GM19324 (cell line): Measurements from ENCODE around the gene AFG3L2.
"Not testable (repeated sequence)": the region's sequence is repeated elsewhere in the genome, so short reads cannot be mapped to it uniquely, and the experiment has no call there.

Experiments
- ATAC-seq: cut with Tn5 transposase; IDR thresholded peaks from one replicate; pipeline ENCODE4 v1.9.1; 2021; ENCODE audit warnings: mild to moderate bottlenecking, moderate library complexity; ENCODE audit not compliant: unreplicated experiment, low FRiP score

AFG3L2 gene

GRCh38 chr18:12397793-12398192 is 20.8 kb upstream of the AFG3L2 start:
- no peak for ATAC-seq

DNA sequence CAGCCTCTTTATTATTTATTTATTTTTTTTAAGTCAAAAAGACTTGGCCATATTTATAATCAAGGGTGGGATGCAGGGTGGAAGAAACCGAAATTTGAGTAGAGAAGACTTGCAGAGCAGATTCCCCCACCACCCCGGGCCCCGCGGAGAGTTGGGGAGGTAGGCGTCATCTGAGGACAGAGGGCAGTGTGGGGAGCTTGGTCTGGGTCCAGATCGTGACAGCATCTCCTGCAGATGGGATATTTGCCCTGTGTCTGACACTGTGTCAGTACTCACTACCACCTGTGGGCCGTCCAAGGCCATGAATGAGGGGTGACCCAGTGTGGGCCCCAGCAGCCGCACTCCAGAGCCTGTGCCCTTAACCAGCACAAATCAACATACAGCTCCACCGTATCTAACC is 20.2 kb upstream of the AFG3L2 start:
- ATAC-seq: no peak

DNA sequence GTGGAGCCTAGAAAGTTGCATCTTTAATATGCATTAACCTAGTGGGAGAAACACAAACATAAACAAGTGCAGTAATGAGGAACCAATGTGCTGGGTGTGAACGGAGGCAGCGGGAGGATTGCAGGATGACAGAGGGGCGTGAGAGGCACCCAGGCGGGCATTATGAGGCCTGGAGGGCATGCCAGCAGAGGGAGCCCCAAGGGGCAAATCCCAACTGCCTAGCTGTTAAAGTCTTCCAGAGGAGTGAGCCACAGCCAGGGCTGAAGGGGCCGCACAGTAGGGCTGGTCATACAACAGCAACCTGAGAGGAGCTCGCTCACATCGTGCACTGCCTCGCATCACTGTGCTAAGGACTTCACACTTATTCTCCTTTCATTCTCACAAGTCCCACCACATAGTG is 17.4 kb upstream of the AFG3L2 start:
- ATAC-seq: no peak

- ATAC-seq: no peak
Measured at GRCh38 chr18:12393998-12394397, 17.0 kb upstream of the AFG3L2 start.

DNA sequence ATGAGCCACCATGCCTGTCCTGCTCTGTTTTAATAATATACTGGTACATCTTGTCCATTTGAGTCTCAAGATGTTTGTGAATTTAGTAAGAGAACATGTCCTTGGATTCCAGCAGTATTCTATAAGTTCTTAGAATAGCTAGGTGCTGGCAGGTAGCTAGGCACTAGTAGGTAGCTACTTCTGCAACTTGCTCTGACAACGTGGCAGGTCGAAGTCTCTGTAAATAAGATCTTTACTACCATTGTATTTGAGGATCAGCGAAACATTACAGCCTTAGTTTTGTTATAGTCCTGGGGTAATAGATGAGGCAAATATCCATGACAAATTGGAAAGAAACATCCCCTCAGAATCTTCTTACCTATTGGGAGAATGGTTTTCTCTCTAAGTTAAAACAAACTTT is 16.5 kb upstream of the AFG3L2 start:
- ATAC-seq: no peak

GRCh38 chr18:12391487-12392165 is 14.6 kb upstream of the AFG3L2 start:
- peak; percentile 54 for ATAC-seq

DNA sequence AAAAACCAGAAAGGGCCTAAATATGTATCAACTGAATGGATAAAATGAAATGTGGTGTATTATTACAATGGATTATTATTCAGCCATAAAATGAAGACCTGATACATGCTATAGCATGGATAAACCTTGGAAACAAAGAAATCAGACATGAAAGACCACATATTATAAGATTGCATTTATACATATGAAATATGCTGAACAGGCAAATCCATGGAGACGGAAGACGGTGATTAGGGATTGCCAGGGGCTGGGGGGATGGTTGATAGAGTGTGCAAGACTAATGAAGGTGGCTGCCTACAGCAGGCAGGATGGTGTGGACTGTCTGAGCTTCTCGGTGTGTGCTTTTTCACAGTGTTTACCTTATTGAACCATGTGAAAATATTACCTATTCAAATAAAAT is 11.4 kb upstream of the AFG3L2 start:
- no peak for ATAC-seq

GRCh38 chr18:12384261-12384660 is 7.2 kb upstream of the AFG3L2 start:
- no peak for ATAC-seq

DNA sequence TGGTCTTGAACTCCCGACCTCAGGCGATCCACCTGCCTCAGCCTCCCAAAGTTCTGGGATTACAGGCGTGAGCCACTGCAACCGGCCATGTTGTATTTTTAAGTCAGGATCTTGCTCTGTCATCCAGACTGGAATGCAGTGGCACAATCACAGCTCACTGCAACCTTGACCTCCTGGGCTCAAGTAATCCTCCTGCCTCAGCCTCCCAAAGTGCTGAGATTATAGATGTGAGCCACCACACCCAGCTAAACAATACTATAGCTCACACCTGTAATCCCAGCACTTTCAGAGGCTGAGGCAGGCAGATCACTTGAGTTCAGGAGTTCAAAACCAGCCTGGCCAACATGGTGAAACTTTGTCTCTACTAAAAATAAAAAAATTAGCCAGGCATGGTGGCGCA is 6.7 kb upstream of the AFG3L2 start:
- not testable (repeated sequence) for ATAC-seq

- not testable (repeated sequence) for ATAC-seq
Measured at GRCh38 chr18:12382221-12382814, 5.3 kb upstream of the AFG3L2 start.

DNA sequence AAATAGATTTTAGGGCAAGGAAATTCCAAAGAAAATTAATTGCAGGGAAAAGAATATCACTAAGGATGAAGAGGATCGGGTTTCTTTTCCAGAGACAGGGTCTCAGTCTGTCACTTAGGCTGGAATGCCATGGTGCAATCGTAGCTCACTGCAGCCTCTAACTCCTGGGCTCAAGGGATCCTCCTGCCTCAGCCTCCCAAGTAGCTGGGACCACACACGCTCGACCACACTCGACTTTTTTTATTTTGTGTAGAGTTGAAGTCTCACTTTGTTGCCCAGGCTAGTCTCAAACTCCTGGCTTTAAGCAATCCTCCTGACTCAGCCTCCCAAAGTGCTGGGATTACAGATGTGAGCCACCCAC is 1.2 kb upstream of the AFG3L2 start:
- ATAC-seq: not testable (repeated sequence)

DNA sequence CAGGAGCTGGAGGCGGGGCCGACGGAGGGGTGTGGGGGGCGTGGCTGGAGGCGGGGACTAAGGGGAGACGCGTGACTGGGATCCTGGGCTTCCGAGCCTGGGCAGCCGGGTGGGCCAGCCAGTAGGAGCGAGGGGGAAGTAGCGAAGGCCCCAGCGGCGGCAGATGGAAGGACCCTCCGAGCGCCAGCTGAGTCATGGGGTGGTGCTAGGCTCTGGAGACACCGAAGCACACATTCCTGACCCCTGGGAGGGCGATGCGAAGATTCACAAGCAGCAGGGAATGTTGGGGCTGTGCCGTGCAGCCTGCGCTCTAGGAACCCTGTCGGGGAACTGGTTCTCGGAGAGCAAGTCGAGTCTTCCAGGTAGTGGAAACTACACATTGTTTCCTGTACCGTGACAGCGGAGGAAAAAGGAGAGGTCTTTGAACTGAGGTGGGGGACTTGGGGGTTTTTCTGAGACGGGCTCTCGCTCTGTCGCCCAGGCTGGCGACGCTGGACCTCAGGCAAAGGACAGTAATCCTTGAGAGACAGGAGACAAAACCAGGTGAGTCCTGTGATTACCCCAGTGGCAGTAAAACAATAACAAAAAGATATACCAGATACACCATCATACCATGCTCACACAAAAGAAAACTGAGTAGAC is 650 bp upstream of the AFG3L2 start:
- ATAC-seq: peak; percentile 53

DNA sequence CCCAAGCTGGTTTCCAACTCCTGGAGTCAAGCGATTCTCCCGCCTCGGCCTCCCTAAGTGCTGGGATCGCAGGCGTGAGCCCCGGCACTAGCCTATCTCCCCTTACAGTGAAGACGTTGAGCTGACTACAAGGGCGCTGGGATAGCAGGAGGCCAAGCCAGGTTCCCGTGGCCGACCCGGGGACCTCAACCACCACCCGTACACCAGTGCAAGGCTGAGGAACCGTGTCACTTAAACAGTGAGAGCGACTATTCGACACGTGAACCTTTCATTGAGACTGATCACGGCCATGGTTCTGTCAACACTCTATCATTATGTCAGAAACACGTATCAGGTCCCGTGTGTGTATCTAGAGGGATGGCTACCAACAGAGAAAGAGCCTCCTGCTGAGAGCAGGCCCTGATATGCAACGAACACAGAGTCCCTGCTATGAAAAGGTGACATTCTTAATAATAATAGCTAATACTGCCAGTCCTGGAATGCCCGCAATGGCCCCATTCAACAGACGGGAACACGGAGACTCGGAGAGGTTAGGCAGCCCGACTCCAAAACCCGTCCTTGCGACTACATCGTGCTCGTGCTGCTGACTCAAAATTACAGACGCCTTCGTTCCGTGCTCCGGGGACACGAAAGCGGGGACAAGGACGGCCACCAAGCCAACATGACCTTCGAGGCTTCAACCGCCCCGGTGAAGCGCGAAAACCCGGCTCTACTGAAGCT is 833 bp downstream of the AFG3L2 start:
- no peak for ATAC-seq

DNA sequence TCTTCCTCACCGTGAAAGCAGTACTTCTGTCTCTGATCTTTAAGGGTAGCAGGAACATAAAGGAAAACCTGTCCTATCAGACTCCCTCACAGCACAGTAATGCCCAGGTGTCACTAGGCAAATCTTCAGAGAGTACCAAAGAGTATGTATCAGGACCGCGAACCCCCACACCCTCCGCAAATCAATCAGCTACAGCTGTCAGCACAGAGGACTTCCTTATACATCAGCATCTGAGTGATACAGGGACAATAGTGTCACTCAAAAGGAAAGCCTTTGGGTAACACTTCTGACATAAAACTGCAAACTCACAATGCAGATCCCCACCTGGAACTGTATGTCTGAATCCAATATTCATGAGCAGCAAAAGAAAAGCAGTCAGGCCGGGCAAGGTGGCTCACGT is 2.6 kb downstream of the AFG3L2 start:
- no peak for ATAC-seq

DNA sequence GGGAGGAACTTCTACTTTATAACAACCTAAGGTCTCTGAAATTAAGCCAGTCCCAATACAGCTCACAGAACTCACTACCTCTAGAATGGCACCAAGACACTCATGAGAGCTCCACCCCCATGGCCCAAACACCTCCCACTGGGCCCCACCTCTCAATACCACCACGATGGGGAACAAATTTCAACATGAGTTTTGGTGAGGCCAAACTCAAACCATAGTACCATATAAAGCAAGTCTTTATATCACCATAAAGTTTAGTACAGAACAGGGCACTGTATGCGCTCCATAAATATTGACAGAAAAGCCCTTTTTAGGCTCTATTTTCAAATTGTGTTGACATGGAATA is 3.3 kb downstream of the AFG3L2 start:
- no peak for ATAC-seq

GRCh38 chr18:12373116-12373770 is 3.8 kb downstream of the AFG3L2 start:
- ATAC-seq: no peak

GRCh38 chr18:12372406-12372805 is 4.6 kb downstream of the AFG3L2 start:
- no peak for ATAC-seq

DNA sequence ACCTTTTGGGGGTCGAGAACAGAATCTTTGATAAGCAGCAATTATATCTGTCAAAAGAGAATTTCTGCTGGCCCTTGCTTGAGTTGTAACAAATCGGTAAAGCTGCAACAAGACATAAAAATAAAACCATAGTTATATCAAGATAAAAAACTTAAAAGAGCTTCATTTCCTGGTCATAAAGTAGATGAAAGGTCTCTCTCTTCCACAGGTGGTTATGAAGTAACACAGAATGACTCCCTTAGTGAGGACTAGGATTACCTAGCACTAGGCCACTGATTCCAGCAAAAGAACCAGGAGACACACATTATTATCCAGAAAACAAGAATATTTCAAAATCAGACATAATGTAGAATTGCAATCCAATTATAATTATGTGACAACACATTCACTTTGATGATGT is 5.4 kb downstream of the AFG3L2 start:
- no peak for ATAC-seq

GRCh38 chr18:12369211-12369610 is 7.8 kb downstream of the AFG3L2 start:
- ATAC-seq: no peak

GRCh38 chr18:12366784-12367183 is 10.2 kb downstream of the AFG3L2 start:
- ATAC-seq: no peak

DNA sequence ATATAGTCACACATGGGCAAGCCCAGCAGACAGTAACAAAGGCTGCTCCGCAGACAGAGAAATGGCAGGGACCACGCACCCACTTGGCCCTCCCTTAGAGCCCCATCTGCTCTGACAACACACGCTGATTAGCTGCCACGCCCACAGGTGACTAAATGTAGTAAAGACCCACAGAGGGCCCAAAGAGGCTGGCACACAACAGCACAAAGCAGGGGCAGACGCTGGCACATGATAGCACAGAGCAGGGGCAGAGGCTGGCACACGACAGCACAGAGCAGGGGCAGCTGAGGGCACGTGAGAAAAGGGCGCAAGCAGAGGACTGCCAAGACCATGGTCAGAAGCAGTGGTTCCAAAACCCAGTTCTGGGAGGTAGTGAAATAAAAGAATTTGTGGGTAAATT is 10.6 kb downstream of the AFG3L2 start:
- no peak for ATAC-seq
